Muscle of leg (tissue), 11 donors: ENCODE data around the gene CELA2A. TPM values are rescaled to one million over a fixed set of nuclear protein-coding genes. Genes with fewer than 3 reads are reported as not detected.

Experiments
- DNase-seq: peaks from one replicate; pipeline ENCODE4 v3.0.0; 2013
- H3K27ac ChIP-seq: one replicate; pipeline ENCODE4 v1.5.1; 2013; ENCODE audit warnings: mild to moderate bottlenecking, low read length, control low read depth
- H3K27me3 ChIP-seq: one replicate; pipeline ENCODE4 v1.6.1; 2013; ENCODE audit warnings: low read length; ENCODE audit not compliant: control insufficient read depth, insufficient read depth
- H3K36me3 ChIP-seq: one replicate; pipeline ENCODE4 v1.6.1; 2013; ENCODE audit warnings: low read length; ENCODE audit not compliant: control insufficient read depth, insufficient read depth
- H3K4me1 ChIP-seq: one replicate; pipeline ENCODE4 v1.6.1; 2013; ENCODE audit warnings: low read length; ENCODE audit not compliant: control insufficient read depth, insufficient read depth
- H3K4me3 ChIP-seq: one replicate; pipeline ENCODE4 v1.5.1; 2013; ENCODE audit warnings: low read length, control low read depth
- H3K9me3 ChIP-seq: replicated peaks from 2 replicates; pipeline ENCODE4 v1.6.1; 2013; ENCODE audit warnings: low read depth, low read length; ENCODE audit not compliant: control insufficient read depth
- WGBS: methylation state at CpG from one replicate; pipeline ENCODE4 v1.1.5; 2013; ENCODE audit warnings: missing lambda C conversion rate; ENCODE audit not compliant: insufficient coverage; 5-methylcytosine and 5-hydroxymethylcytosine counted together
- polyA plus RNA-seq, 8 donors: library from polyadenylated mRNA; unstranded; fragments of 120-200 nt; gene quantifications; one replicate each; pipeline versions ENCODE4 v1.2.1 to v1.2.3, GENCODE V29; 2013; ENCODE audit warnings: inconsistent platforms in 1 of 8, low replicate concordance in 1 of 8; ENCODE audit not compliant: insufficient read length in 8 of 8, insufficient read depth in 1 of 8
- total RNA-seq: library from RNA; stranded (reverse); fragments of 120-200 nt; gene quantifications from one replicate; pipeline ENCODE4 v1.2.4, GENCODE V29; 2013

Gene CELA2A
- total and polyA plus RNA-seq, 9 donors, result 0.13 to 0.40 (median 0.38) TPM; not detected in 5

- no peak overlapping the region for H3K27ac ChIP-seq
- no peak for DNase-seq
- peaks cover 4% of the 10 kb centered on the region for H3K4me1 ChIP-seq
- H3K36me3 ChIP-seq, result peaks cover 27% of the 10 kb centered on the region
- no peak overlapping the region for H3K4me3 ChIP-seq
- H3K27me3 ChIP-seq, result no peaks in the 10 kb centered on the region
- H3K9me3 ChIP-seq, result peaks cover 2% of the 10 kb centered on the region
- 89% methylated on average over 6 of the region's 9 CpGs for WGBS
These were observed 37.4 kb downstream of the CELA2A start for GRCh38 chr1:15493869-15494390.

DNA sequence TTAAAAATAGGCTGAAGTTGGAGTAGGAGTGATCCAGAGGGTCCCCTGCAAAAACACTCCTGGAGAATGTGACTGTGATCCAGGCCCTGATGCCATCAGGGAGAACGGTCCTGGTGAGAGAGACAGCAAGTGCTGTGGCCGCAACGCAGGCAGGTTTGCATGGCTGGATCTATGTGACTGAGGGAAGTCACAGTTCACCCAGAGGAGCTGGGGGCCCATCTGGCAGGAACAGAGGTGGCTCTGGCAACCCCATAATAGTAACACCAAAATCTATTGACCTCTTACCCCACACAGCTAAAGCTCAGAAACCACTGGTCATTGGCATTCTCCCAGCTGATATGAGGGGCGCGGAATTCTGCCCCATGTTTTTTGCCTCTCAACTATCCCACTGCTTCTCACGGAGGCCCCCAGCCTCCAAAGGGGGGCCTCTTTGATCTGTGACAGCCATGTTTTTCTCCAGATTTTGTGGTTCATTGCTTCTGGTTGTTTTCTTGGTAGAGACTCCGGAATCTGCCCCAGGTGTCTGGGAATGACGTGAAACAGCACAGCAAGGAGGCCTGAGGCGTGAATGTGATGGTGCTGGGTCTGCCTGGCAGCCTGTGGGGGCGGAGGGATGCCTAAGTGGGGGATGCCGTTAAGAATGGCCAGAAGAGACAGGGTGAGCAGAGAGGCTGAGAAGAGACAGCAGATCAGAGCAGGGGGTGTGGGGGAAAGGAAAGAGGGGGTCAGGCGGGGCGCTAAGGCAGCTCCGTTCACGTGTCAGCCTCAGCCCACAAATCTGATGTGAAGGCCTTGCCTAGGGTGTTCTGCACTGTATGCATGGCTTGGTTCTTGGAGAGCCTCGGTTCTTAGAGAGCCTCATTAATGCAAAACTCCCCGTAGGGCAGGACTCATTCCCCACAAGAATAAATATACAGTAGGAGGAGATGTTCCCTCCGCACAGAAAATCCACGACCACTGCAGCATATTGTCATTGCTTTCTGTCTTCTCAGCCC, 43.9 kb downstream of the CELA2A start:
- Histone ChIP-seq H3K4me1 (peaks cover 10% of the 10 kb centered on the region), H3K9me3 (peaks cover 2% of the 10 kb centered on the region), H3K27me3 (no peaks in the 10 kb centered on the region), H3K4me3 (no peak overlapping the region), H3K36me3 (peaks cover 38% of the 10 kb centered on the region), H3K27ac (no peak overlapping the region)
- DNase-seq, result no peak
- 81% methylated on average over 14 of the region's 19 CpGs for WGBS

DNA sequence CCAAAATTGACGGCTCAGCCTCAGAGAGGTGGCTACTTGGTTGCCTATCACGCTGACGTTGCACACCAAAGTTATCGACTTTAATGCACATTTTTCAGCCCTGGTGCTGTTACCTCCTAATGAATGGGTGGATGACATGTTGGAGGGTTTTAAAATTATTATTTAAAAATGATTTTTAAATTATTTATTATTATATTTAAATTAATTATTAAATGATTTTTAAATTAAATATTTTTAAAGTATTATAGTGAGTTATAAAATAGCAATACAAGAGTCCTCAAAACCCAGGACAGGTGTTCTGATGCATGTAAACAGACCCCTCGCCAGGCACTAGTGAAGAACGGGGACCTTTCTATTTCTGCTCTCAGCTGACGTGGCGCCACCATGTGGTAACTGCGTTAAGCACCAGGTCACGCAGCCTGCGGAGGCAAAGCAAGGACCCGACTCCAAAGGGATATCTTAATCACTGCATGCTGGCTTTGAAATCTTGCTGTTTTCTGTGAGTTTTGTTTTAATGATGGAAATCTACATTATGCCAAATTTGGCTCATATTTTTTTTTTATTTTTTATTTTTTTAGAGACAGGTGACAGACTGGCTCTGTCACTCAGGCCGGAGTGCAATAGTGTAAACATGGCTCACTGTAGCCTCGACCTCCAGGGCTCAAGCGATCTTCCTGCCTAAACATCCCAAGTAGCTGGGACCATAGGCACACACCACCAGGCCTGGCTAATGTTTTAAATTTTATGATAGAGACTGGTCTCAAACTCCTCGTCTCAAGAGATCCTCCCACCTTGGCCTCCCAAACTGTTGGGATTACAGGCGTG, 44.9 kb downstream of the CELA2A start:
- H3K36me3 ChIP-seq, result peaks cover 45% of the 10 kb centered on the region
- peaks cover 10% of the 10 kb centered on the region for H3K4me1 ChIP-seq
- no peaks in the 10 kb centered on the region for H3K27me3 ChIP-seq
- peaks cover 2% of the 10 kb centered on the region for H3K9me3 ChIP-seq
- 44% methylated on average over 8 of the region's 17 CpGs for WGBS
- DNase-seq, result peak; percentile 46
- H3K4me3 ChIP-seq, result no peak overlapping the region
- no peak overlapping the region for H3K27ac ChIP-seq

GRCh38 chr1:15504436-15504835, 47.9 kb downstream of the CELA2A start:
- Histone ChIP-seq H3K4me1 (peaks cover 10% of the 10 kb centered on the region), H3K27ac (no peak overlapping the region), H3K36me3 (peaks cover 48% of the 10 kb centered on the region), H3K9me3 (no peaks in the 10 kb centered on the region), H3K27me3 (no peaks in the 10 kb centered on the region), H3K4me3 (no peak overlapping the region)
- no peak for DNase-seq
- WGBS, result 93% methylated on average over 3 of the region's 4 CpGs

DNA sequence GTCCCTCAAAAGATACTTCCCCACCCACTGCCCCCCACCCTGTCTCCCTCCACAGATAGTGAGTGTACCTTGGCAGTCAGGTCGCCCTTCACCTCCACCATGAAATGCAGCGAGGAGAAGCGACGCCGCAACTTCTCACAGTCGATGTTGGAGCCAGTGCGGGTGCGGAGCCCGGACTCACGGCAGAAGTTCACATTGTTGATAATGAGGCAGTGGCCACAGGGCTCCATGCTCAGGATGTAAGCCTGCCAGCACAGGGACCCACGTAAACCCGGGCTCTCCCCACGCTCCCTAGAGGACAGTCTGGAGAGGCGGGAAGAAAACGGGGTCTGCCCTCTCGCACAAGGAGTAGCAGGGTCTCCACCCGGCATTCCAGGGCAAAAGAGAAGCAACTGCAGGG, 50.3 kb downstream of the CELA2A start:
- 95% methylated on average over 14 of the region's 17 CpGs for WGBS
- DNase-seq, result no peak
- H3K27me3 ChIP-seq, result no peaks in the 10 kb centered on the region
- H3K36me3 ChIP-seq, result peaks cover 40% of the 10 kb centered on the region
- no peak overlapping the region for H3K4me3 ChIP-seq
- peaks cover 10% of the 10 kb centered on the region for H3K4me1 ChIP-seq
- no peak overlapping the region for H3K27ac ChIP-seq
- no peaks in the 10 kb centered on the region for H3K9me3 ChIP-seq

- no peak for DNase-seq
- peaks cover 38% of the 10 kb centered on the region for H3K36me3 ChIP-seq
- H3K9me3 ChIP-seq, result no peaks in the 10 kb centered on the region
- no peak overlapping the region for H3K4me3 ChIP-seq
- H3K27me3 ChIP-seq, result no peaks in the 10 kb centered on the region
- H3K4me1 ChIP-seq, result peaks cover 10% of the 10 kb centered on the region
- no peak overlapping the region for H3K27ac ChIP-seq
- WGBS, result 90% methylated on average over 4 of the region's 5 CpGs
These were observed 50.7 kb downstream of the CELA2A start for GRCh38 chr1:15507278-15507677.

GRCh38 chr1:15508700-15509487, 52.4 kb downstream of the CELA2A start:
- Histone ChIP-seq H3K36me3 (peaks cover 33% of the 10 kb centered on the region), H3K4me3 (no peak overlapping the region), H3K9me3 (no peaks in the 10 kb centered on the region), H3K27ac (no peak overlapping the region), H3K27me3 (no peaks in the 10 kb centered on the region), H3K4me1 (peaks cover 10% of the 10 kb centered on the region)
- WGBS, result 85% methylated on average over 10 of the region's 12 CpGs
- DNase-seq, result no peak

DNA sequence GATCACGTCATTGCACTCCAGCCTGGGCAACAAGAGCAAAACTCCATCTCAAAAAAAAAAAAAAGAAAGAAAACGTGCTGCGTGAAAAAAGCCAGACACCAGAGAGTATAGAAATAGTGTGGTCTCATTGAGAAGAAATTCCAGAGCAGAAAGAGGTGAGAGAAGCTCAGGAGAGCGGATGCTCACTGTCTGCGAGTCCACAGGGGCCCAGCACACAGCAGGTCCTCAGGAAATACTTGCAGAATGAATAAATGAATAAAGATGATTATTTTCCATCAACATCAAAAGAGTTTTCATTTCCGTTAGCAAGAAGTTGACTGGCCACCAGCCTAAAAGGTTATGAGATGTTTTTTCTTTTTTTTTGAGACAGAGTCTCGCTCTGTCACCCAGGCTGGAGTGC, 53.1 kb downstream of the CELA2A start:
- no peak for DNase-seq
- no peak overlapping the region for H3K27ac ChIP-seq
- H3K36me3 ChIP-seq, result peaks cover 35% of the 10 kb centered on the region
- H3K27me3 ChIP-seq, result no peaks in the 10 kb centered on the region
- peaks cover 8% of the 10 kb centered on the region for H3K4me1 ChIP-seq
- 70% methylated on average over 2 of the region's 7 CpGs for WGBS
- H3K4me3 ChIP-seq, result no peak overlapping the region
- H3K9me3 ChIP-seq, result no peaks in the 10 kb centered on the region

GRCh38 chr1:15510611-15511405, 54.3 kb downstream of the CELA2A start:
- Histone ChIP-seq H3K4me1 (no peaks in the 10 kb centered on the region), H3K27ac (no peak overlapping the region), H3K27me3 (no peaks in the 10 kb centered on the region), H3K4me3 (no peak overlapping the region), H3K9me3 (no peaks in the 10 kb centered on the region), H3K36me3 (peaks cover 22% of the 10 kb centered on the region)
- WGBS, result 85% methylated on average over 7 of the region's 8 CpGs
- no peak for DNase-seq
